HCT116 (cell line): ENCODE measurements around the gene ALK. TPM values are rescaled to one million over a fixed set of nuclear protein-coding genes. Genes with fewer than 3 reads are reported as not detected.

Experiments used
- ATAC-seq: fragments of 200-7000 bp; cut with Tn5 transposase; 2 replicates; pipeline ENCODE4 v1.9.1; 2020; ENCODE audit warnings: mild to moderate bottlenecking, moderate library complexity
- BruUV-seq: library from RNA; stranded (reverse); fragments of 400-500 nt; replicated peaks from 2 replicates; lab custom pipeline; 2021; lab: Mats Ljungman, UMichigan
- CTCF ChIA-PET: fragments of 300-600 bp; sonication (Branson Sonifier 250); formaldehyde crosslinking; loops from one replicate; lab custom pipeline; 2021; ENCODE audit warnings: antibody characterized with exemption; lab: Charles Lee
- POLR2A ChIA-PET: fragments of 300-600, 350-600 bp; sonication (Branson Sonifier 250); formaldehyde crosslinking; loops from one replicate; lab custom pipeline; 2021; ENCODE audit warnings: antibody characterized with exemption; lab: Charles Lee
- RAD21 ChIA-PET, 2 experiments: fragments of 300-600 bp; sonication (Branson Sonifier 250); formaldehyde crosslinking; loops; one replicate each; lab custom pipeline; 2023; ENCODE audit warnings: low total read pairs in 2 of 2; ENCODE audit not compliant: uncharacterized antibody in 2 of 2, unreplicated experiment in 2 of 2, low non-redundant PET in 1 of 2; lab: Charles Lee
- DNase-seq: peaks from one replicate; pipeline ENCODE4 v3.0.0-alpha.2; 2010; ENCODE audit warnings: low read depth, low spot score
- H2AFZ ChIP-seq: fragments of 200-600 bp; shearing (Covaris generic), sonication (generic); 2 replicates; pipeline ENCODE4 v1.6.1; 2017; ENCODE audit warnings: low read depth, mixed run types, mixed read lengths, antibody characterized with exemption, low read length; ENCODE audit not compliant: poor library complexity, severe bottlenecking
- H3K27ac ChIP-seq: 2 replicates; pipeline ENCODE4 v1.5.1; 2012; ENCODE audit warnings: low read depth, low read length
- H3K27me3 ChIP-seq: fragments of 200-600 bp; sonication (generic); 2 replicates; pipeline ENCODE4 v1.6.1; 2016; ENCODE audit warnings: mixed run types, low read length, mixed read lengths; ENCODE audit not compliant: insufficient read depth
- H3K36me3 ChIP-seq, 2 experiments: fragments of 200-500 bp in 1 of 2; fragments of 200-600 bp in 1 of 2; sonication (Bioruptor generic) in 1 of 2; sonication (generic) in 1 of 2; 2 replicates each; pipeline versions ENCODE4 v1.5.1 to v1.6.1; 2014 to 2016; ENCODE audit warnings: low read length in 2 of 2, inconsistent platforms in 1 of 2, mixed read lengths in 1 of 2, mixed run types in 1 of 2; ENCODE audit not compliant: insufficient read depth in 2 of 2, control insufficient read depth in 1 of 2
- H3K4me1 ChIP-seq, 2 experiments: fragments of 200-600 bp in 1 of 2; sonication (generic) in 1 of 2; 2 replicates each; pipeline versions ENCODE4 v1.5.1 to v1.6.1; 2012 to 2017; ENCODE audit warnings: low read length in 2 of 2, inconsistent platforms in 1 of 2, mild to moderate bottlenecking in 1 of 2, mixed read lengths in 1 of 2, mixed run types in 1 of 2, moderate library complexity in 1 of 2; ENCODE audit not compliant: insufficient read depth in 2 of 2, control insufficient read depth in 1 of 2
- H3K4me2 ChIP-seq: fragments of 200-600 bp; sonication (generic); 2 replicates; pipeline ENCODE4 v1.6.1; 2017; ENCODE audit warnings: mixed run types, low read length, mixed read lengths
- H3K4me3 ChIP-seq, 2 experiments: fragments of 200-600 bp in 1 of 2; sonication (generic) in 1 of 2; replicated peaks in 1 of 2; 2 replicates each; pipeline ENCODE4 v1.5.1; 2011 to 2016; ENCODE audit warnings: low read length in 2 of 2, control low read depth in 1 of 2, low read depth in 1 of 2, mild to moderate bottlenecking in 1 of 2, mixed read lengths in 1 of 2, mixed run types in 1 of 2
- H3K79me2 ChIP-seq: fragments of 200-600 bp; sonication (generic); 2 replicates; pipeline ENCODE4 v1.6.1; 2017; ENCODE audit warnings: mild to moderate bottlenecking, mixed run types, low read length, moderate library complexity, mixed read lengths; ENCODE audit not compliant: insufficient read depth
- H3K9ac ChIP-seq: fragments of 200-600 bp; sonication (generic); 2 replicates; pipeline ENCODE4 v1.6.1; 2016; ENCODE audit warnings: low read length, mixed read lengths
- H3K9me2 ChIP-seq: fragments of 200-600 bp; sonication (generic), shearing (Covaris generic); 2 replicates; pipeline ENCODE4 v1.6.1; 2017; ENCODE audit warnings: mixed run types, mild to moderate bottlenecking, moderate library complexity; ENCODE audit not compliant: insufficient read depth
- H3K9me3 ChIP-seq, 2 experiments: fragments of 200-500 bp in 1 of 2; fragments of 200-600 bp in 1 of 2; sonication (Bioruptor generic) in 1 of 2; sonication (generic) in 1 of 2; 2 replicates each; pipeline ENCODE4 v1.6.1; 2014 to 2017; ENCODE audit warnings: low read length in 2 of 2, mixed read lengths in 2 of 2, inconsistent platforms in 1 of 2, low read depth in 1 of 2, mild to moderate bottlenecking in 1 of 2, mixed run types in 1 of 2, moderate library complexity in 1 of 2; ENCODE audit not compliant: control insufficient read depth in 1 of 2, insufficient read depth in 1 of 2
- H4K20me1 ChIP-seq: fragments of 200-600 bp; sonication (generic), shearing (Covaris generic); 2 replicates; pipeline ENCODE4 v1.6.1; 2017; ENCODE audit warnings: mixed run types, mild to moderate bottlenecking, moderate library complexity; ENCODE audit not compliant: insufficient read depth
- ATF3 ChIP-seq: IDR thresholded peaks from 2 replicates; pipeline ENCODE4 v1.6.1; 2012
- CBX3 ChIP-seq: IDR thresholded peaks from 2 replicates; pipeline ENCODE4 v1.6.1; 2012; ENCODE audit warnings: low read depth
- CEBPB ChIP-seq: IDR thresholded peaks from 2 replicates; pipeline ENCODE4 v1.6.1; 2012; ENCODE audit warnings: low read depth
- EGR1 ChIP-seq: IDR thresholded peaks from 2 replicates; pipeline ENCODE4 v1.6.1; 2012; ENCODE audit warnings: low read depth
- EZH2phosphoT487 ChIP-seq: fragments of 200-600 bp; IDR thresholded peaks from 2 replicates; pipeline ENCODE4 v1.6.1; 2018; ENCODE audit warnings: antibody characterized with exemption, borderline replicate concordance
- FOSL1 ChIP-seq: IDR thresholded peaks from 2 replicates; pipeline ENCODE4 v1.6.1; 2012; ENCODE audit warnings: low read depth
- JUND ChIP-seq: IDR thresholded peaks from 2 replicates; pipeline ENCODE4 v1.6.1; 2012
- POLR2A ChIP-seq: IDR thresholded peaks from 2 replicates; pipeline ENCODE4 v1.7.0; 2011; ENCODE audit warnings: borderline replicate concordance; ENCODE audit not compliant: insufficient read depth, insufficient read length; ENCODE audit errors: extremely low read depth
- SIN3A ChIP-seq: IDR thresholded peaks from 2 replicates; pipeline ENCODE4 v1.6.1; 2012; ENCODE audit warnings: low read depth
- ZFX ChIP-seq: fragments of 450-650 bp; IDR thresholded peaks from 2 replicates; pipeline ENCODE4 v1.6.1; 2017
- intact Hi-C: fragments of 100-400 bp; cut with micrococcal nuclease; formaldehyde crosslinking; loops from 2 replicates; pipeline ENCODE4 v1.10.0; 2022
- total RNA-seq: library from RNA; stranded (reverse); gene quantifications from one replicate; pipeline ENCODE4 v1.2.1, GENCODE V29; 2021; ENCODE audit not compliant: unreplicated experiment
- TF ChIP-seq, protein P1 (sequence below): IDR thresholded peaks from 2 replicates; pipeline ENCODE4 v1.6.1; 2012

ALK gene
- total RNA-seq, 1 experiment from 2014 or later, result not detected

GRCh38 chr2:29363111-29363510 is 558.3 kb downstream of the ALK start:
- H3K4me1 ChIP-seq, result no peaks in the 10 kb centered on the region
- no TSS peak for BruUV-seq
- no peak overlapping the region for H2AFZ ChIP-seq
- intact Hi-C loops, result no loop called here
- H3K9me3 ChIP-seq, result no peaks in the 10 kb centered on the region
- peaks cover 74% of the 10 kb centered on the region for H3K27me3 ChIP-seq
- ATAC-seq (no peak), DNase-seq (no peak)
- POLR2A ChIA-PET, result no interaction called here
- no peak overlapping the region for H3K9ac ChIP-seq
- H3K9me2 ChIP-seq, result no peaks in the 10 kb centered on the region
- no peaks in the 10 kb centered on the region for H3K79me2 ChIP-seq
- CTCF ChIA-PET, result no interaction called here
- TF ChIP-seq ZFX, result no peak
- TF ChIP-seq, protein P1, sequence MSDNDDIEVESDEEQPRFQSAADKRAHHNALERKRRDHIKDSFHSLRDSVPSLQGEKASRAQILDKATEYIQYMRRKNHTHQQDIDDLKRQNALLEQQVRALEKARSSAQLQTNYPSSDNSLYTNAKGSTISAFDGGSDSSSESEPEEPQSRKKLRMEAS, result no peak
- TF ChIP-seq CBX3, result no peak
- H3K4me2 ChIP-seq, result no peak overlapping the region
- no peak overlapping the region for H3K4me3 ChIP-seq
- no peaks in the 10 kb centered on the region for H3K36me3 ChIP-seq
- RAD21 ChIA-PET, result no interaction called here
- H3K27ac ChIP-seq, result no peak overlapping the region
- H4K20me1 ChIP-seq, result no peaks in the 10 kb centered on the region

GRCh38 chr2:29361231-29361630 is 560.2 kb downstream of the ALK start:
- no peak overlapping the region for H3K4me2 ChIP-seq
- H3K9me2 ChIP-seq, result no peaks in the 10 kb centered on the region
- ChIA-PET POLR2A (no interaction called here), RAD21 (no interaction called here), CTCF (no interaction called here)
- peaks cover 66% of the 10 kb centered on the region for H3K27me3 ChIP-seq
- no peak for DNase-seq
- no peaks in the 10 kb centered on the region for H3K36me3 ChIP-seq
- intact Hi-C loops, result no loop called here
- H3K9ac ChIP-seq, result no peak overlapping the region
- no peak overlapping the region for H3K4me3 ChIP-seq
- no peaks in the 10 kb centered on the region for H3K9me3 ChIP-seq
- no peak overlapping the region for H2AFZ ChIP-seq
- no peaks in the 10 kb centered on the region for H3K79me2 ChIP-seq
- no peak for ATAC-seq
- TF ChIP-seq EGR1 (no peak), CEBPB (no peak), POLR2A (no peak), FOSL1 (no peak), CBX3 (no peak), JUND (no peak), ATF3 (no peak), EZH2phosphoT487 (no peak), SIN3A (no peak)
- H4K20me1 ChIP-seq, result no peaks in the 10 kb centered on the region
- H3K4me1 ChIP-seq, result no peaks in the 10 kb centered on the region
- H3K27ac ChIP-seq, result no peak overlapping the region
- no TSS peak for BruUV-seq
